Measurements from ENCODE around the gene TIRAP. TPM values are rescaled to one million over a fixed set of nuclear protein-coding genes. Genes with fewer than 3 reads are reported as not detected.

The TIRAP gene
- total RNA-seq, 1 donor from 2014 or later, result 10.6 TPM

DNA sequence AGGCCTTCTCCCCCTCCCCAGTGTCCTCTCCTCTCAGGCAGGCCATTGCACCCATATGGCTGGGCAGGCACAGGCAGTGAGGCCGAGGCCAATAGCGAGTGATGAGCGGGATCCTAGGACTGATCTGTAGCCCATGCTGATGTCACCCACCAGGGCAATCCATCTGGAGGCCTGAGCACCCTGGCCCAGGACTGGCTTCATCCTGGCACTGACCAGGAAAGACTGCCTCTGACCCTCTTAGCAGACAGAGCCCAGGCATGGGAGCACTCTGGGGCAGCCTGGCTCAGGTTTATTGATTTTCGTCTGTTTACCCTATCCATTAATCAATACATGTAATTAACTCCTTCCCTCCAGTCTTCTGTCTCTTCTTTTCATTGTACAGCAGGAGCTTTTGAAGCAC, 5.1 kb upstream of the TIRAP start:
- H3K27ac Mint-ChIP-seq (ENCODE audit: unreplicated experiment), result no peak overlapping the region
- no peaks in the 10 kb centered on the region for H3K9me3 Mint-ChIP-seq (ENCODE audit: unreplicated experiment)
- peaks cover 14% of the 10 kb centered on the region for H3K4me1 Mint-ChIP-seq (ENCODE audit: unreplicated experiment)
- no peak for DNase-seq (ENCODE audit: extremely low spot score, unreplicated experiment)
- peaks cover 19% of the 10 kb centered on the region for H3K36me3 Mint-ChIP-seq (ENCODE audit: unreplicated experiment)
- no peaks in the 10 kb centered on the region for H3K27me3 Mint-ChIP-seq (ENCODE audit: unreplicated experiment)
- TF ChIP-seq, protein P1, sequence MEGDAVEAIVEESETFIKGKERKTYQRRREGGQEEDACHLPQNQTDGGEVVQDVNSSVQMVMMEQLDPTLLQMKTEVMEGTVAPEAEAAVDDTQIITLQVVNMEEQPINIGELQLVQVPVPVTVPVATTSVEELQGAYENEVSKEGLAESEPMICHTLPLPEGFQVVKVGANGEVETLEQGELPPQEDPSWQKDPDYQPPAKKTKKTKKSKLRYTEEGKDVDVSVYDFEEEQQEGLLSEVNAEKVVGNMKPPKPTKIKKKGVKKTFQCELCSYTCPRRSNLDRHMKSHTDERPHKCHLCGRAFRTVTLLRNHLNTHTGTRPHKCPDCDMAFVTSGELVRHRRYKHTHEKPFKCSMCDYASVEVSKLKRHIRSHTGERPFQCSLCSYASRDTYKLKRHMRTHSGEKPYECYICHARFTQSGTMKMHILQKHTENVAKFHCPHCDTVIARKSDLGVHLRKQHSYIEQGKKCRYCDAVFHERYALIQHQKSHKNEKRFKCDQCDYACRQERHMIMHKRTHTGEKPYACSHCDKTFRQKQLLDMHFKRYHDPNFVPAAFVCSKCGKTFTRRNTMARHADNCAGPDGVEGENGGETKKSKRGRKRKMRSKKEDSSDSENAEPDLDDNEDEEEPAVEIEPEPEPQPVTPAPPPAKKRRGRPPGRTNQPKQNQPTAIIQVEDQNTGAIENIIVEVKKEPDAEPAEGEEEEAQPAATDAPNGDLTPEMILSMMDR (IDR thresholded peaks at IDR 0.05), result no peak
- H3K4me3 Mint-ChIP-seq (ENCODE audit: unreplicated experiment), result no peak overlapping the region

DNA sequence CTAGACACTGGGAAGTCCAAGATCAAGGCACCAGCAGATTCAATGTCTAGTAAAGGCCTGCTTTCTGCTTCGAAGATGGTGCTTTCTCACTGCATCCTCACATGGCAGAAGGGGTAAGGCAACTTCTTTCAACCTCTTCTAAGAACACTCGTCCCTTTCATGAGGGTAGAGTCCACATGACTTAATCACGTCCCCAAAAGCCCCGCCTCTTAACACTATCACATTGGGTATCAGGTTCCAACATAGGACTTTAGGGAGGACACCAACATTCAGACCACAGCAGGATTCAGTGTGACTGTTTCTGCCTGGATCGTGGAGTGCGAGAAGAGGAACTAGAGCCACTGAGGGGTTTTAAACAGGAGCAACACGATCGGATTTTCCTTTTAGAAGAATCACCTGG, 3.7 kb upstream of the TIRAP start:
- Mint-ChIP-seq H3K27ac (ENCODE audit: unreplicated experiment) (no peak overlapping the region), H3K4me1 (ENCODE audit: unreplicated experiment) (peaks cover 18% of the 10 kb centered on the region), H3K9me3 (ENCODE audit: unreplicated experiment) (no peaks in the 10 kb centered on the region), H3K4me3 (ENCODE audit: unreplicated experiment) (no peak overlapping the region), H3K27me3 (ENCODE audit: unreplicated experiment) (no peaks in the 10 kb centered on the region), H3K36me3 (ENCODE audit: unreplicated experiment) (peaks cover 14% of the 10 kb centered on the region)
- TF ChIP-seq, protein P1 (IDR thresholded peaks at IDR 0.05), result no peak
- DNase-seq (ENCODE audit: extremely low spot score, unreplicated experiment), result no peak

DNA sequence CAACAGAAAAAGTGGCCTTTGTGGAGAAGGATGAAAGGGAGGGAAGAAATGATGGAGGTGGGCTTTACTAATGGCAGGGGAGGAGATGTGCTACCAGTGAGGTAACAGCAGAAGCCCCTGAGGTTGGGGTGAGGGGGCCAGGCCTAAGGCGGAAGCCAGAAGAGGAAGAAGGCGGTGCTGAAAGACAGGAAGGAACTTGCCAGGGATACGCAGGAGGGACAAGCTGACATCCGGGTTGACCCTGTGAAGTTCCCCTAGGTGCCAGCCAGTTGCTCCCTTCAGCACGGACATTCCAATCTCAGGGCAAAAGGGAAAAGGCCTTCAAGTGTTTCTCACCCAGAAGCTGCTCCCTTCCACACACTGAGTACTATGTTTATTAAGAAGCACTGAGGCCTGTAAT, 2.3 kb upstream of the TIRAP start:
- no peaks in the 10 kb centered on the region for H3K9me3 Mint-ChIP-seq (ENCODE audit: unreplicated experiment)
- H3K36me3 Mint-ChIP-seq (ENCODE audit: unreplicated experiment), result peaks cover 11% of the 10 kb centered on the region
- TF ChIP-seq, protein P1 (IDR thresholded peaks at IDR 0.05), result no peak
- H3K27ac Mint-ChIP-seq (ENCODE audit: unreplicated experiment), result no peak overlapping the region
- no peak for DNase-seq (ENCODE audit: extremely low spot score, unreplicated experiment)
- H3K27me3 Mint-ChIP-seq (ENCODE audit: unreplicated experiment), result no peaks in the 10 kb centered on the region
- H3K4me3 Mint-ChIP-seq (ENCODE audit: unreplicated experiment), result no peak overlapping the region
- H3K4me1 Mint-ChIP-seq (ENCODE audit: unreplicated experiment), result peaks cover 30% of the 10 kb centered on the region

DNA sequence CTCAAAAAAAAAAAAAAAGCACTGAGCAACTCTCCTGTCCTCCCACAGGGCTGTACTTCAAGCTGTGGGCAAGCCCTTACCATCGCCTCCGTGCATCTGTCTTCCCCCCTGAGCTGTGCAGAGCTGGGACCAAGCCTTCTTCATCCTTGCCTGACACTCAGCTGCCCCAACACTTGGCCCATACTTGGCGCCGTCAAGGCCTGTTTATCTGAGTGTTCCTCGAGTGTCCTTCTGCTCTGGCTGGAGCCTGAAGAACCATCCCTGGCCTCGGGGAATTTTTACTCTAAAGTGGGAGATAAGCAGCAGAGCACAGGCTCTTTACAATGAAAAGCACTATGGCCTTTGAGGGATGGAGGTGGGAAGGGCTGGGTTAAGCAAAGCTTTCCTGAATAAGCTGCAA, 1.6 kb upstream of the TIRAP start:
- no peak for DNase-seq (ENCODE audit: extremely low spot score, unreplicated experiment)
- H3K36me3 Mint-ChIP-seq (ENCODE audit: unreplicated experiment), result peaks cover 6% of the 10 kb centered on the region
- H3K4me3 Mint-ChIP-seq (ENCODE audit: unreplicated experiment), result peak overlapping the region; percentile 11
- peak overlapping the region; percentile 50 for H3K27ac Mint-ChIP-seq (ENCODE audit: unreplicated experiment)
- TF ChIP-seq, protein P1 (IDR thresholded peaks at IDR 0.05), result no peak
- no peaks in the 10 kb centered on the region for H3K9me3 Mint-ChIP-seq (ENCODE audit: unreplicated experiment)
- peaks cover 30% of the 10 kb centered on the region for H3K4me1 Mint-ChIP-seq (ENCODE audit: unreplicated experiment)
- H3K27me3 Mint-ChIP-seq (ENCODE audit: unreplicated experiment), result no peaks in the 10 kb centered on the region

DNA sequence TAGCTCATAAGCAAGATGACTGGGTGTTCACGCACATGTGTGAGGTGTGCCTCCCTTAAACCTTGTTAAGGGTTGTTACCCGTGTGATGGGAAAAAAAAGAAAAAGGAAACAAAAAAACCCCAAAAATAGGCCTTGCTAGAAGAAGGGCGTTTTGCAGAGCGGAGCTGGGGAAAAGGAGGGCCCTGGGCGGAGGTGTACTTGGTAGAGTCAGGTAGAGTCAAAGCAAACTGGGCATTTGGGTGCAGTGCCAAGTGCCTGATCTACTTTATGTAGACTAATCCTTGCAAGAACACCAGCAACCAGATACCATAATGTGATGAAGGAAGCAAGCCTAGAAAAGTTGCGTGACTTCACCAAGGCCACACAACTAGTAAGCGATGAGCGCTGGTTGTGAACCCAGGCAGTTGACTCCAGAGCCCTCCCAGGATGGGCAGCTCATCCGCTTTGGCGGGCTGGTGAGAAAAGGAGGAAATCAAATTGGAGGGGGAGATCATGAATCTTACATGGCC, 1.2 kb upstream of the TIRAP start:
- H3K27me3 Mint-ChIP-seq (ENCODE audit: unreplicated experiment), result no peaks in the 10 kb centered on the region
- peak overlapping the region; percentile 92 for H3K27ac Mint-ChIP-seq (ENCODE audit: unreplicated experiment)
- TF ChIP-seq, protein P1 (IDR thresholded peaks at IDR 0.05), result no peak
- H3K36me3 Mint-ChIP-seq (ENCODE audit: unreplicated experiment), result peaks cover 6% of the 10 kb centered on the region
- no peak for DNase-seq (ENCODE audit: extremely low spot score, unreplicated experiment)
- peak overlapping the region; percentile 83 for H3K4me3 Mint-ChIP-seq (ENCODE audit: unreplicated experiment)
- no peaks in the 10 kb centered on the region for H3K9me3 Mint-ChIP-seq (ENCODE audit: unreplicated experiment)
- H3K4me1 Mint-ChIP-seq (ENCODE audit: unreplicated experiment), result peaks cover 30% of the 10 kb centered on the region

Measured in osteocyte (in vitro differentiated cells).